C4-2B (cell line): ENCODE data around the gene TNS3.

Experiments
- ZFX ChIP-seq: fragments of 450-650 bp; IDR thresholded peaks from 2 replicates; pipeline ENCODE4 v1.6.1; 2017
- TF ChIP-seq, protein P1 (sequence below): fragments of 450-650 bp; conservative IDR thresholded peaks from 2 replicates; pipeline ENCODE4 v1.5.1; 2017; ENCODE audit warnings: mild to moderate bottlenecking

- TF ChIP-seq, protein P1, sequence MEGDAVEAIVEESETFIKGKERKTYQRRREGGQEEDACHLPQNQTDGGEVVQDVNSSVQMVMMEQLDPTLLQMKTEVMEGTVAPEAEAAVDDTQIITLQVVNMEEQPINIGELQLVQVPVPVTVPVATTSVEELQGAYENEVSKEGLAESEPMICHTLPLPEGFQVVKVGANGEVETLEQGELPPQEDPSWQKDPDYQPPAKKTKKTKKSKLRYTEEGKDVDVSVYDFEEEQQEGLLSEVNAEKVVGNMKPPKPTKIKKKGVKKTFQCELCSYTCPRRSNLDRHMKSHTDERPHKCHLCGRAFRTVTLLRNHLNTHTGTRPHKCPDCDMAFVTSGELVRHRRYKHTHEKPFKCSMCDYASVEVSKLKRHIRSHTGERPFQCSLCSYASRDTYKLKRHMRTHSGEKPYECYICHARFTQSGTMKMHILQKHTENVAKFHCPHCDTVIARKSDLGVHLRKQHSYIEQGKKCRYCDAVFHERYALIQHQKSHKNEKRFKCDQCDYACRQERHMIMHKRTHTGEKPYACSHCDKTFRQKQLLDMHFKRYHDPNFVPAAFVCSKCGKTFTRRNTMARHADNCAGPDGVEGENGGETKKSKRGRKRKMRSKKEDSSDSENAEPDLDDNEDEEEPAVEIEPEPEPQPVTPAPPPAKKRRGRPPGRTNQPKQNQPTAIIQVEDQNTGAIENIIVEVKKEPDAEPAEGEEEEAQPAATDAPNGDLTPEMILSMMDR, result no peak
- no peak for TF ChIP-seq ZFX
Measured at GRCh38 chr7:47427051-47427643, 154.8 kb downstream of the TNS3 start.
